HEK293 (cell line): ENCODE measurements around the gene FICD.

Experiments used
- KLF8 ChIP-seq: fragments of 450-650 bp; formaldehyde crosslinking; IDR thresholded peaks from 2 replicates; pipeline ENCODE4 v1.5.1; 2016; ENCODE audit warnings: missing biosample characterization, missing genetic modification characterization
- SALL2 ChIP-seq: fragments of 450-650 bp; formaldehyde crosslinking; IDR thresholded peaks from 2 replicates; pipeline ENCODE4 v1.5.0; 2017; ENCODE audit warnings: missing biosample characterization, mild to moderate bottlenecking, missing genetic modification characterization, borderline replicate concordance
- SETDB1 ChIP-seq: IDR thresholded peaks from one replicate; pipeline ENCODE4 v1.6.1; 2017; ENCODE audit warnings: mild to moderate bottlenecking, low read length, moderate library complexity, mixed read lengths; ENCODE audit not compliant: insufficient read length
- SP7 ChIP-seq: fragments of 450-650 bp; formaldehyde crosslinking; IDR thresholded peaks from 2 replicates; pipeline ENCODE4 v1.5.1; 2016; ENCODE audit warnings: missing biosample characterization, missing genetic modification characterization
- ZBTB1 ChIP-seq: fragments of 450-650 bp; formaldehyde crosslinking; IDR thresholded peaks from 2 replicates; pipeline ENCODE4 v1.5.1; 2016; ENCODE audit warnings: missing biosample characterization, missing genetic modification characterization
- ZBTB7A ChIP-seq: fragments of 450-650 bp; formaldehyde crosslinking; IDR thresholded peaks from 2 replicates; pipeline ENCODE4 v1.5.1; 2016; ENCODE audit warnings: low read depth, missing biosample characterization, missing genetic modification characterization
- ZNF155 ChIP-seq: fragments of 450-650 bp; formaldehyde crosslinking; IDR thresholded peaks from 2 replicates; pipeline ENCODE4 v1.5.1; 2016; ENCODE audit warnings: missing biosample characterization, missing genetic modification characterization
- ZNF157 ChIP-seq: fragments of 450-650 bp; formaldehyde crosslinking; IDR thresholded peaks from 2 replicates; pipeline ENCODE4 v1.5.1; 2016; ENCODE audit warnings: missing biosample characterization, missing genetic modification characterization
- ZNF223 ChIP-seq: fragments of 450-650 bp; formaldehyde crosslinking; IDR thresholded peaks from 2 replicates; pipeline ENCODE4 v1.5.1; 2016; ENCODE audit warnings: missing biosample characterization, missing genetic modification characterization
- ZNF366 ChIP-seq: fragments of 450-650 bp; formaldehyde crosslinking; conservative IDR thresholded peaks from 2 replicates; pipeline ENCODE4 v1.5.1; 2016; ENCODE audit warnings: missing biosample characterization, missing genetic modification characterization
- ZNF48 ChIP-seq: fragments of 450-650 bp; formaldehyde crosslinking; IDR thresholded peaks from 2 replicates; pipeline ENCODE4 v1.5.1; 2016; ENCODE audit warnings: missing biosample characterization, missing genetic modification characterization
- ZNF501 ChIP-seq: fragments of 450-650 bp; formaldehyde crosslinking; IDR thresholded peaks from 2 replicates; pipeline ENCODE4 v1.5.1; 2016; ENCODE audit warnings: missing biosample characterization, missing genetic modification characterization
- ZNF530 ChIP-seq: fragments of 450-650 bp; formaldehyde crosslinking; IDR thresholded peaks from 2 replicates; pipeline ENCODE4 v1.5.1; 2016; ENCODE audit warnings: low read depth, missing biosample characterization, missing genetic modification characterization
- ZNF571 ChIP-seq: fragments of 450-650 bp; formaldehyde crosslinking; IDR thresholded peaks from 2 replicates; pipeline ENCODE4 v1.5.0; 2017; ENCODE audit warnings: missing biosample characterization, missing genetic modification characterization
- ZNF585B ChIP-seq: fragments of 450-650 bp; formaldehyde crosslinking; IDR thresholded peaks from 2 replicates; pipeline ENCODE4 v1.5.1; 2016; ENCODE audit warnings: missing biosample characterization, missing genetic modification characterization
- ZNF596 ChIP-seq: fragments of 450-650 bp; IDR thresholded peaks from 2 replicates; pipeline ENCODE4 v1.5.0; 2018; ENCODE audit warnings: missing biosample characterization, mild to moderate bottlenecking, missing genetic modification characterization, moderate library complexity
- ZNF623 ChIP-seq: fragments of 450-650 bp; formaldehyde crosslinking; IDR thresholded peaks from 2 replicates; pipeline ENCODE4 v1.5.1; 2016; ENCODE audit warnings: missing biosample characterization, missing genetic modification characterization
- ZNF785 ChIP-seq: fragments of 450-650 bp; formaldehyde crosslinking; IDR thresholded peaks from 2 replicates; pipeline ENCODE4 v1.5.1; 2016; ENCODE audit warnings: missing biosample characterization, missing genetic modification characterization
- ZNF791 ChIP-seq: fragments of 450-650 bp; formaldehyde crosslinking; IDR thresholded peaks from 2 replicates; pipeline ENCODE4 v1.5.1; 2016; ENCODE audit warnings: missing biosample characterization, missing genetic modification characterization
- ZNF830 ChIP-seq: fragments of 450-650 bp; IDR thresholded peaks from 2 replicates; pipeline ENCODE4 v1.5.0; 2018; ENCODE audit warnings: missing biosample characterization, missing genetic modification characterization, low read depth, mild to moderate bottlenecking, moderate library complexity
- ZSCAN16 ChIP-seq: fragments of 450-650 bp; formaldehyde crosslinking; IDR thresholded peaks from 2 replicates; pipeline ENCODE4 v1.5.1; 2016; ENCODE audit warnings: missing biosample characterization, missing genetic modification characterization
- ZSCAN23 ChIP-seq: fragments of 450-650 bp; formaldehyde crosslinking; IDR thresholded peaks from 2 replicates; pipeline ENCODE4 v1.5.1; 2016; ENCODE audit warnings: missing biosample characterization, missing genetic modification characterization
- TF ChIP-seq, protein P1 (sequence below): fragments of 450-650 bp; formaldehyde crosslinking; IDR thresholded peaks from 2 replicates; pipeline ENCODE4 v1.5.1; 2016; ENCODE audit warnings: missing biosample characterization, missing genetic modification characterization, borderline replicate concordance
- TF ChIP-seq, protein P2 (sequence below): fragments of 450-650 bp; formaldehyde crosslinking; optimal IDR thresholded peaks from 2 replicates; pipeline ENCODE3; 2016; ENCODE audit warnings: missing biosample characterization, mild to moderate bottlenecking, missing genetic modification characterization
- TF ChIP-seq, protein P3 (sequence below): fragments of 450-650 bp; formaldehyde crosslinking; IDR thresholded peaks from 2 replicates; pipeline ENCODE4 v1.5.1; 2016; ENCODE audit warnings: missing biosample characterization, missing genetic modification characterization
- TF ChIP-seq, protein P4 (sequence below): fragments of 450-650 bp; formaldehyde crosslinking; IDR thresholded peaks from 2 replicates; pipeline ENCODE4 v1.5.1; 2017; ENCODE audit warnings: missing biosample characterization, missing genetic modification characterization
- TF ChIP-seq, protein P5 (sequence below): fragments of 450-650 bp; formaldehyde crosslinking; IDR thresholded peaks from 2 replicates; pipeline ENCODE4 v1.5.1; 2016; ENCODE audit warnings: missing biosample characterization, missing genetic modification characterization, borderline replicate concordance

The FICD gene

DNA sequence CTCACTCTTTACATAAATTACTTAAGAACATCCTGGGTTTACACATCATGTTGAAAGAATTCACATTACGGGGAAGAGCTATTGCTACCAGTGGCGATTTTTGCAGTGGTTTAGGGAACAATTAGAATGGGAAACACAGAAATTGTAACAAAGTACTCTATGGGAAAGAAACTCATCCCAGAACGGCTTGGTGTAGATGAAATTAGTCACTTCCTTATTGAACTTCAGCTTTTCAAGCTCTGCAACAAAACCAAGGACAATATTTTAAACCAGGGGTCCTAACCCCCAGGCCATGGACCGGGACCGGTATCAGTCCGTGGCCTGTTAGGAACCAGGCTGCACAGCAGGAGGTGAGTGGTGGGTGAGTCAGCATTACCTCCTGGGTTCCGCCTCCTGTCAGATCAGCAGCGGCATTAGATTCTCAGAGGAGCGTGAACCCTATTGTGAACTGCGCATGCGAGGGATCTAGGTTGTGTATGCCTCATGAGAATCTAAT, 32.3 kb upstream of the FICD start (continued):
- TF ChIP-seq ZNF155 (tag by site-specific recombination): no peak
- TF ChIP-seq ZNF530 (tag by site-specific recombination): no peak
- no peak for TF ChIP-seq ZNF48 (tag by site-specific recombination)
- TF ChIP-seq ZNF223 (tag by site-specific recombination): no peak
- no peak for TF ChIP-seq ZSCAN16 (tag by site-specific recombination)
- no peak for TF ChIP-seq ZNF501 (tag by site-specific recombination)
- no peak for TF ChIP-seq ZNF830
- TF ChIP-seq SALL2 (tag by site-specific recombination): no peak
- TF ChIP-seq ZNF157 (tag by site-specific recombination): no peak
- no peak; the same call in 1 of the 2 replicates for TF ChIP-seq ZNF366 (tag by site-specific recombination)
- peak; percentile 71 for TF ChIP-seq SP7 (tag by site-specific recombination)
- no peak; the same call in 1 of the 2 replicates for TF ChIP-seq KLF8 (tag by site-specific recombination)
- no peak for TF ChIP-seq ZBTB1
- TF ChIP-seq, protein P1, sequence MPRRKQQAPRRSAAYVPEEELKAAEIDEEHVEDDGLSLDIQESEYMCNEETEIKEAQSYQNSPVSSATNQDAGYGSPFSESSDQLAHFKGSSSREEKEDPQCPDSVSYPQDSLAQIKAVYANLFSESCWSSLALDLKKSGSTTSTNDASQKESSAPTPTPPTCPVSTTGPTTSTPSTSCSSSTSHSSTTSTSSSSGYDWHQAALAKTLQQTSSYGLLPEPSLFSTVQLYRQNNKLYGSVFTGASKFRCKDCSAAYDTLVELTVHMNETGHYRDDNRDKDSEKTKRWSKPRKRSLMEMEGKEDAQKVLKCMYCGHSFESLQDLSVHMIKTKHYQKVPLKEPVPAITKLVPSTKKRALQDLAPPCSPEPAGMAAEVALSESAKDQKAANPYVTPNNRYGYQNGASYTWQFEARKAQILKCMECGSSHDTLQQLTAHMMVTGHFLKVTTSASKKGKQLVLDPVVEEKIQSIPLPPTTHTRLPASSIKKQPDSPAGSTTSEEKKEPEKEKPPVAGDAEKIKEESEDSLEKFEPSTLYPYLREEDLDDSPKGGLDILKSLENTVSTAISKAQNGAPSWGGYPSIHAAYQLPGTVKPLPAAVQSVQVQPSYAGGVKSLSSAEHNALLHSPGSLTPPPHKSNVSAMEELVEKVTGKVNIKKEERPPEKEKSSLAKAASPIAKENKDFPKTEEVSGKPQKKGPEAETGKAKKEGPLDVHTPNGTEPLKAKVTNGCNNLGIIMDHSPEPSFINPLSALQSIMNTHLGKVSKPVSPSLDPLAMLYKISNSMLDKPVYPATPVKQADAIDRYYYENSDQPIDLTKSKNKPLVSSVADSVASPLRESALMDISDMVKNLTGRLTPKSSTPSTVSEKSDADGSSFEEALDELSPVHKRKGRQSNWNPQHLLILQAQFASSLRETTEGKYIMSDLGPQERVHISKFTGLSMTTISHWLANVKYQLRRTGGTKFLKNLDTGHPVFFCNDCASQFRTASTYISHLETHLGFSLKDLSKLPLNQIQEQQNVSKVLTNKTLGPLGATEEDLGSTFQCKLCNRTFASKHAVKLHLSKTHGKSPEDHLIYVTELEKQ (tag by site-specific recombination): no peak
- no peak for TF ChIP-seq ZNF623 (tag by site-specific recombination)
- no peak for TF ChIP-seq ZNF596 (tag by site-specific recombination)
- TF ChIP-seq, protein P2, sequence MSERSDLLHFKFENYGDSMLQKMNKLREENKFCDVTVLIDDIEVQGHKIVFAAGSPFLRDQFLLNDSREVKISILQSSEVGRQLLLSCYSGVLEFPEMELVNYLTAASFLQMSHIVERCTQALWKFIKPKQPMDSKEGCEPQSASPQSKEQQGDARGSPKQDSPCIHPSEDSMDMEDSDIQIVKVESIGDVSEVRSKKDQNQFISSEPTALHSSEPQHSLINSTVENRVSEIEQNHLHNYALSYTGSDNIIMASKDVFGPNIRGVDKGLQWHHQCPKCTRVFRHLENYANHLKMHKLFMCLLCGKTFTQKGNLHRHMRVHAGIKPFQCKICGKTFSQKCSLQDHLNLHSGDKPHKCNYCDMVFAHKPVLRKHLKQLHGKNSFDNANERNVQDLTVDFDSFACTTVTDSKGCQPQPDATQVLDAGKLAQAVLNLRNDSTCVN (tag by site-specific recombination): no peak
- no peak for TF ChIP-seq ZNF785 (tag by site-specific recombination)
- TF ChIP-seq, protein P3, sequence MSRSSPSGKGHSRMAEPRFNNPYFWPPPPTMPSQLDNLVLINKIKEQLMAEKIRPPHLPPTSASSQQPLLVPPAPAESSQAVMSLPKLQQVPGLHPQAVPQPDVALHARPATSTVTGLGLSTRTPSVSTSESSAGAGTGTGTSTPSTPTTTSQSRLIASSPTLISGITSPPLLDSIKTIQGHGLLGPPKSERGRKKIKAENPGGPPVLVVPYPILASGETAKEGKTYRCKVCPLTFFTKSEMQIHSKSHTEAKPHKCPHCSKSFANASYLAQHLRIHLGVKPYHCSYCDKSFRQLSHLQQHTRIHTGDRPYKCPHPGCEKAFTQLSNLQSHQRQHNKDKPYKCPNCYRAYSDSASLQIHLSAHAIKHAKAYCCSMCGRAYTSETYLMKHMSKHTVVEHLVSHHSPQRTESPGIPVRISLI: no peak
- TF ChIP-seq ZBTB7A (tag by site-specific recombination): no peak
- TF ChIP-seq ZNF791 (tag by site-specific recombination): no peak
- TF ChIP-seq, protein P4, sequence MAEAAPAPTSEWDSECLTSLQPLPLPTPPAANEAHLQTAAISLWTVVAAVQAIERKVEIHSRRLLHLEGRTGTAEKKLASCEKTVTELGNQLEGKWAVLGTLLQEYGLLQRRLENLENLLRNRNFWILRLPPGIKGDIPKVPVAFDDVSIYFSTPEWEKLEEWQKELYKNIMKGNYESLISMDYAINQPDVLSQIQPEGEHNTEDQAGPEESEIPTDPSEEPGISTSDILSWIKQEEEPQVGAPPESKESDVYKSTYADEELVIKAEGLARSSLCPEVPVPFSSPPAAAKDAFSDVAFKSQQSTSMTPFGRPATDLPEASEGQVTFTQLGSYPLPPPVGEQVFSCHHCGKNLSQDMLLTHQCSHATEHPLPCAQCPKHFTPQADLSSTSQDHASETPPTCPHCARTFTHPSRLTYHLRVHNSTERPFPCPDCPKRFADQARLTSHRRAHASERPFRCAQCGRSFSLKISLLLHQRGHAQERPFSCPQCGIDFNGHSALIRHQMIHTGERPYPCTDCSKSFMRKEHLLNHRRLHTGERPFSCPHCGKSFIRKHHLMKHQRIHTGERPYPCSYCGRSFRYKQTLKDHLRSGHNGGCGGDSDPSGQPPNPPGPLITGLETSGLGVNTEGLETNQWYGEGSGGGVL: no peak
- no peak for TF ChIP-seq ZNF585B (tag by site-specific recombination)
- no peak for TF ChIP-seq SETDB1
- TF ChIP-seq ZNF571 (tag by site-specific recombination): no peak
- TF ChIP-seq, protein P5, sequence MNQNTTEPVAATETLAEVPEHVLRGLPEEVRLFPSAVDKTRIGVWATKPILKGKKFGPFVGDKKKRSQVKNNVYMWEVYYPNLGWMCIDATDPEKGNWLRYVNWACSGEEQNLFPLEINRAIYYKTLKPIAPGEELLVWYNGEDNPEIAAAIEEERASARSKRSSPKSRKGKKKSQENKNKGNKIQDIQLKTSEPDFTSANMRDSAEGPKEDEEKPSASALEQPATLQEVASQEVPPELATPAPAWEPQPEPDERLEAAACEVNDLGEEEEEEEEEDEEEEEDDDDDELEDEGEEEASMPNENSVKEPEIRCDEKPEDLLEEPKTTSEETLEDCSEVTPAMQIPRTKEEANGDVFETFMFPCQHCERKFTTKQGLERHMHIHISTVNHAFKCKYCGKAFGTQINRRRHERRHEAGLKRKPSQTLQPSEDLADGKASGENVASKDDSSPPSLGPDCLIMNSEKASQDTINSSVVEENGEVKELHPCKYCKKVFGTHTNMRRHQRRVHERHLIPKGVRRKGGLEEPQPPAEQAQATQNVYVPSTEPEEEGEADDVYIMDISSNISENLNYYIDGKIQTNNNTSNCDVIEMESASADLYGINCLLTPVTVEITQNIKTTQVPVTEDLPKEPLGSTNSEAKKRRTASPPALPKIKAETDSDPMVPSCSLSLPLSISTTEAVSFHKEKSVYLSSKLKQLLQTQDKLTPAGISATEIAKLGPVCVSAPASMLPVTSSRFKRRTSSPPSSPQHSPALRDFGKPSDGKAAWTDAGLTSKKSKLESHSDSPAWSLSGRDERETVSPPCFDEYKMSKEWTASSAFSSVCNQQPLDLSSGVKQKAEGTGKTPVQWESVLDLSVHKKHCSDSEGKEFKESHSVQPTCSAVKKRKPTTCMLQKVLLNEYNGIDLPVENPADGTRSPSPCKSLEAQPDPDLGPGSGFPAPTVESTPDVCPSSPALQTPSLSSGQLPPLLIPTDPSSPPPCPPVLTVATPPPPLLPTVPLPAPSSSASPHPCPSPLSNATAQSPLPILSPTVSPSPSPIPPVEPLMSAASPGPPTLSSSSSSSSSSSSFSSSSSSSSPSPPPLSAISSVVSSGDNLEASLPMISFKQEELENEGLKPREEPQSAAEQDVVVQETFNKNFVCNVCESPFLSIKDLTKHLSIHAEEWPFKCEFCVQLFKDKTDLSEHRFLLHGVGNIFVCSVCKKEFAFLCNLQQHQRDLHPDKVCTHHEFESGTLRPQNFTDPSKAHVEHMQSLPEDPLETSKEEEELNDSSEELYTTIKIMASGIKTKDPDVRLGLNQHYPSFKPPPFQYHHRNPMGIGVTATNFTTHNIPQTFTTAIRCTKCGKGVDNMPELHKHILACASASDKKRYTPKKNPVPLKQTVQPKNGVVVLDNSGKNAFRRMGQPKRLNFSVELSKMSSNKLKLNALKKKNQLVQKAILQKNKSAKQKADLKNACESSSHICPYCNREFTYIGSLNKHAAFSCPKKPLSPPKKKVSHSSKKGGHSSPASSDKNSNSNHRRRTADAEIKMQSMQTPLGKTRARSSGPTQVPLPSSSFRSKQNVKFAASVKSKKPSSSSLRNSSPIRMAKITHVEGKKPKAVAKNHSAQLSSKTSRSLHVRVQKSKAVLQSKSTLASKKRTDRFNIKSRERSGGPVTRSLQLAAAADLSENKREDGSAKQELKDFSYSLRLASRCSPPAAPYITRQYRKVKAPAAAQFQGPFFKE: no peak
- no peak for TF ChIP-seq ZSCAN23 (tag by site-specific recombination)
